Fibroblast of lung (primary cell): ENCODE data around the gene C11orf58. TPM values are rescaled to one million over a fixed set of nuclear protein-coding genes. Genes with fewer than 3 reads are reported as not detected.

Experiments
- DNase-seq, 2 donors: peaks; one replicate each; pipeline versions ENCODE4 v3.0.0 to v3.0.0-alpha.2; 2010; ENCODE audit warnings: low read depth in 2 of 2
- H2AFZ ChIP-seq: 2 replicates; pipeline ENCODE4 v1.5.1; 2012; ENCODE audit warnings: low read length, control low read depth, inconsistent platforms
- H3K27ac ChIP-seq: 2 replicates; pipeline ENCODE4 v1.5.1; 2011; ENCODE audit warnings: low read length, control low read depth; ENCODE audit not compliant: insufficient read depth
- H3K27me3 ChIP-seq: 2 replicates; pipeline ENCODE4 v1.5.1; 2011; ENCODE audit warnings: mild to moderate bottlenecking, low read length; ENCODE audit not compliant: control insufficient read depth, insufficient read depth
- H3K36me3 ChIP-seq: 2 replicates; pipeline ENCODE4 v1.5.1; 2011; ENCODE audit warnings: low read length; ENCODE audit not compliant: control insufficient read depth, insufficient read depth
- H3K4me1 ChIP-seq: 2 replicates; pipeline ENCODE4 v1.5.1; 2011; ENCODE audit warnings: low read length; ENCODE audit not compliant: control insufficient read depth, insufficient read depth; ENCODE audit errors: extremely low read depth
- H3K4me2 ChIP-seq: 2 replicates; pipeline ENCODE4 v1.5.1; 2011; ENCODE audit warnings: low read length, control low read depth; ENCODE audit not compliant: insufficient read depth; ENCODE audit errors: extremely low read depth
- H3K4me3 ChIP-seq, 4 experiments: fragments of 200-600 bp in 1 of 4; sonication (generic) in 1 of 4; replicated peaks in 1 of 4; 2 replicates each; pipeline ENCODE4 v1.5.1; 2011 to 2016; ENCODE audit warnings: low read length in 4 of 4, low read depth in 3 of 4, mild to moderate bottlenecking in 3 of 4, control low read depth in 2 of 4, inconsistent platforms in 1 of 4, mixed read lengths in 1 of 4; ENCODE audit not compliant: insufficient read depth in 1 of 4; ENCODE audit errors: control extremely low read depth in 1 of 4
- H3K79me2 ChIP-seq: 2 replicates; pipeline ENCODE4 v1.5.1; 2012; ENCODE audit warnings: mild to moderate bottlenecking, low read length, inconsistent platforms; ENCODE audit not compliant: control insufficient read depth, insufficient read depth
- H3K9ac ChIP-seq: 2 replicates; pipeline ENCODE4 v1.5.1; 2011; ENCODE audit warnings: mild to moderate bottlenecking, low read length, control low read depth; ENCODE audit not compliant: insufficient read depth
- H3K9me3 ChIP-seq: 2 replicates; pipeline ENCODE4 v1.5.1; 2012; ENCODE audit warnings: low read depth, low read length; ENCODE audit not compliant: control insufficient read depth, insufficient read depth
- H4K20me1 ChIP-seq: 2 replicates; pipeline ENCODE4 v1.5.1; 2011; ENCODE audit warnings: low read length; ENCODE audit not compliant: control insufficient read depth, insufficient read depth; ENCODE audit errors: extremely low read depth
- EZH2 ChIP-seq: IDR thresholded peaks from 2 replicates; pipeline ENCODE4 v1.5.1; 2012; ENCODE audit warnings: low read length, control low read depth, mild to moderate bottlenecking; ENCODE audit errors: missing control alignments
- polyA plus RNA-seq, 2 donors: library from polyadenylated mRNA; depleted of rRNA in 1 of 2; stranded (reverse) in 1 of 2; unstranded in 1 of 2; fragments of >200 nt; gene quantifications; 2 replicates each; pipeline ENCODE4 v1.2.1, GENCODE V29; 2011 to 2012; ENCODE audit warnings: missing spikeins in 1 of 2
- total RNA-seq: library from RNA; depleted of rRNA; stranded (reverse); fragments of >200 nt; gene quantifications from 2 replicates; pipeline ENCODE4 v1.2.1, GENCODE V29; 2014
- TF ChIP-seq, protein P1 (sequence below), 2 donors: IDR thresholded peaks in 1 of 2; conservative IDR thresholded peaks in 1 of 2; 1 replicate in 1 of 2; 2 replicates in 1 of 2; pipeline ENCODE4 v1.5.1; 2011 to 2012; ENCODE audit warnings: low read length in 2 of 2, control low read depth in 1 of 2, inconsistent platforms in 1 of 2, low read depth in 1 of 2, mild to moderate bottlenecking in 1 of 2

Gene C11orf58
- total and polyA plus RNA-seq, 2 donors (not counting 1 experiment from before 2014, with no cell fraction given): 183 to 184 TPM

DNA sequence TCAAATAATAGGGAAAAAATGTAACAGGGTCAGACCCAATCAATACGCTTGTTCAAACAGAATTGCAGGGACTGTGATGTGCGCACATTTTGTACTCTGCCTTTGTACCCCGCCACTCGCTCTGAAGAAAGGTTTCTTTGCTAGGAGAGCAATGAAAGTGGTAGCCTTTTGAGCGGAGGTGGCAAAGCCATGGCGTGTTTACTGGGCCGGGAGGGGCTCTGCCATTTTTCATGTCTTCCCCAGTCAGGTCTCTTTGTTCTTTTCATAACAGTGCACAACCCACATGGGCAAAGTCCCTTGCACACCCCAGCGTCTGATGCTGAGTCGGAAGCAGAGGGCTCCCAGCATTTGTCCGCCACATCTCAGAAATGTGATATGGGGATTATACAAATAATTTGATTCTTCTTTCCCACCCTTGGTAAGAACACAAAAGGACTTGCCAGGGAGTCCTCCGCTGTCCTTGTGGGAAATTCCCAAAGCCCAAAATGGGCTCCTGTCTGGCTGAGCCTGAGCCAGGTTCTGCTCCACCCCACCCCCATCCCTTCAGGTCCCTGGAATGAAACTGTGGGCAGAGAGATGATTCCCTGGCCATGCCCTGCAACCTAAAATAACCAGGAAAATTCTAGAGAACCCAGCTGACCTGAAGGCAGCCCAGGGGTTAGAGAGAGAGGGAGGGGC is 36.6 kb downstream of the C11orf58 start:
- Histone ChIP-seq H3K79me2 (no peaks in the 10 kb centered on the region), H3K27me3 (peaks cover 2% of the 10 kb centered on the region), H3K4me3 (no peak overlapping the region), H3K36me3 (no peaks in the 10 kb centered on the region), H3K27ac (no peak overlapping the region), H3K4me2 (no peak overlapping the region), H2AFZ (no peak overlapping the region), H3K9me3 (no peaks in the 10 kb centered on the region), H3K9ac (no peak overlapping the region), H3K4me1 (no peaks in the 10 kb centered on the region), H4K20me1 (no peaks in the 10 kb centered on the region)
- no peak for TF ChIP-seq EZH2
- TF ChIP-seq, protein P1, sequence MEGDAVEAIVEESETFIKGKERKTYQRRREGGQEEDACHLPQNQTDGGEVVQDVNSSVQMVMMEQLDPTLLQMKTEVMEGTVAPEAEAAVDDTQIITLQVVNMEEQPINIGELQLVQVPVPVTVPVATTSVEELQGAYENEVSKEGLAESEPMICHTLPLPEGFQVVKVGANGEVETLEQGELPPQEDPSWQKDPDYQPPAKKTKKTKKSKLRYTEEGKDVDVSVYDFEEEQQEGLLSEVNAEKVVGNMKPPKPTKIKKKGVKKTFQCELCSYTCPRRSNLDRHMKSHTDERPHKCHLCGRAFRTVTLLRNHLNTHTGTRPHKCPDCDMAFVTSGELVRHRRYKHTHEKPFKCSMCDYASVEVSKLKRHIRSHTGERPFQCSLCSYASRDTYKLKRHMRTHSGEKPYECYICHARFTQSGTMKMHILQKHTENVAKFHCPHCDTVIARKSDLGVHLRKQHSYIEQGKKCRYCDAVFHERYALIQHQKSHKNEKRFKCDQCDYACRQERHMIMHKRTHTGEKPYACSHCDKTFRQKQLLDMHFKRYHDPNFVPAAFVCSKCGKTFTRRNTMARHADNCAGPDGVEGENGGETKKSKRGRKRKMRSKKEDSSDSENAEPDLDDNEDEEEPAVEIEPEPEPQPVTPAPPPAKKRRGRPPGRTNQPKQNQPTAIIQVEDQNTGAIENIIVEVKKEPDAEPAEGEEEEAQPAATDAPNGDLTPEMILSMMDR (conservative IDR thresholded peaks at IDR 0.05 in 1 of 2, IDR thresholded peaks at IDR 0.05 in 1 of 2; ENCODE audit: low read depth in 1 of 2, low read length in 2 of 2): no peak
- no peak for DNase-seq

DNA sequence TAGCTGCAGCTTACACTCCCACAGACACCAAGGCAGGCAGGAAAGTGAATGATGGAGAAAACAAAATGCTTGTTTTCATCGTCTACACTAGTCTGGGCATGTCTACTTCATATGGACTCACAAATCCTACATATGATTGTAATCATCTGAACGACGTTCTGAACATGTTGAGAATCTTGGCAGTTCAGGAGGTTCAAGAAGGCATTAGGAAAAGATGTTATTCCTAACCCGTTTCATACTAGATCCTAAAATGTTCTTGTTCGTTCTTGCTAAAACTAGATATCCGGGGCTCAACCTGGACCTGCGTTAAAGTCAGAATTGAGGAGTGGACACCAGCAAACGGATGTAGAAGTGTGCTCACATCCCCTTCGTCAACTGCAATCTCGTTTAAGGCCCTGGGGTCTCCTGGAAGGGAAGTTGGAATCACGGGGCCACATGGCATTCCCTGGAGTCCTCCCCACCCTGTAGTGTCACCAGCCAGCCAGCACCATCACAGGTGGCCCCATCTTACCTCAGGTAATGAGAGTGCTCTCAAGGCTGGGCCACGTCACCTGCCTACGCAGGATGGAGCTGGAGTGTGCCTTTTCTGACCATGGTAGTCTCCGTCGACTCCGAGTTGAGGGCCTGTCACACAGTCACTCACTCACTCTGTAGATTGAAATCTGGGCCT is 37.3 kb downstream of the C11orf58 start:
- H4K20me1 ChIP-seq: no peaks in the 10 kb centered on the region
- H3K27ac ChIP-seq: no peak overlapping the region
- TF ChIP-seq EZH2: no peak
- TF ChIP-seq, protein P1 (conservative IDR thresholded peaks at IDR 0.05 in 1 of 2, IDR thresholded peaks at IDR 0.05 in 1 of 2; ENCODE audit: low read depth in 1 of 2, low read length in 2 of 2): no peak
- H3K9ac ChIP-seq: no peak overlapping the region
- no peaks in the 10 kb centered on the region for H3K9me3 ChIP-seq
- no peaks in the 10 kb centered on the region for H3K36me3 ChIP-seq
- H3K4me3 ChIP-seq: no peak overlapping the region
- no peak overlapping the region for H2AFZ ChIP-seq
- no peaks in the 10 kb centered on the region for H3K4me1 ChIP-seq
- H3K27me3 ChIP-seq: peaks cover 2% of the 10 kb centered on the region
- no peak for DNase-seq
- no peaks in the 10 kb centered on the region for H3K79me2 ChIP-seq
- H3K4me2 ChIP-seq: no peak overlapping the region

DNA sequence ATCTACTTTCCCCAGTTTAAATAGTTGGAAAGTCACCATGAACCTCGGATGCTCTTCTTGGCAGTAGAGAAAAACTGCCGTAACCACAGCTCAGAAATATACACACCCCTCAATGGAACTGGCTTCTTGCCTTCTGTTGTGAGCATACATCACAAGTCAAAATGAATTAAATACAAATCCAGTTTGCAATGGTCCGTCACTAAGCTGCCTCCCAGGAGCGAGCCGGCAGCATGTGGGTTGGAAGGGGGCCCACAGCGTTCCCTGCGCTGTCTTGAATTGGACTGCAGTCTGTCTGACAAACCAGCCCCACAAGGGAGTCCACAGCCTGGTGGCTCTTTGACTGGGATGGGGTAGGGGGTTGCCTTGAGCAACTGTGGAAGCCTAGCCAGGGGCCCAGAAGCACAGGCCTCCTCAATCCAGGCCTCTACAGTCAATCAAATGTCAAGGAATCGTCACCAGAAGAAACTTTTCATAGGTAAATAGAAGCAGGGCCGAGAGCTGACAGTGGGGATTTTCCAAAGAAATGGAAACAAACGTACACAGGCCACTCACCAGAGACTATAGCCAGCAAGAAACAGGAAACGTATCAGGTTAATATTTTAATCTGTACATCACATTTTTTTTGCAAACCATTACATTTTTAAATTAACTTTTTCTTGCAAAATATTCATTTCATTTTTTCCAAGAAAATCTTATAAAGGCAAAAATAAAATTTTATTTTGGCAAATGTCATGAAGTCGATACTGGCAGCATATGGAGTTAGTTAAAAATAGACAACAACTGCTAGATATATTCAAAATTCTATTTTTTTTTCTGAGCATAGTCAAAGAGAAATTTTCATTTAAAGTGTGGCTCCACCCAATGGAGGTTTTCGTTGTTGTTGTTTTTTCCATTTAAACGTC is 38.5 kb downstream of the C11orf58 start:
- no peak overlapping the region for H2AFZ ChIP-seq
- no peaks in the 10 kb centered on the region for H3K36me3 ChIP-seq
- TF ChIP-seq EZH2: no peak
- TF ChIP-seq, protein P1 (conservative IDR thresholded peaks at IDR 0.05 in 1 of 2, IDR thresholded peaks at IDR 0.05 in 1 of 2; ENCODE audit: low read depth in 1 of 2, low read length in 2 of 2): no peak
- H3K4me2 ChIP-seq: no peak overlapping the region
- H3K4me3 ChIP-seq: no peak overlapping the region
- no peak overlapping the region for H3K9ac ChIP-seq
- H3K27ac ChIP-seq: no peak overlapping the region
- no peaks in the 10 kb centered on the region for H3K4me1 ChIP-seq
- H3K9me3 ChIP-seq: no peaks in the 10 kb centered on the region
- H3K79me2 ChIP-seq: no peaks in the 10 kb centered on the region
- peaks cover 2% of the 10 kb centered on the region for H3K27me3 ChIP-seq
- H4K20me1 ChIP-seq: no peaks in the 10 kb centered on the region
- DNase-seq: peak; percentile 84 to 91
